ENCODE data around the gene SPPL3.

GRCh38 chr12:120831648-120832267, 72.4 kb downstream of the SPPL3 start:
- TF ChIP-seq CTCF (IDR thresholded peaks at IDR 0.05): no peak
- TF ChIP-seq ZFX (IDR thresholded peaks at IDR 0.05; ENCODE audit: borderline replicate concordance): no peak

All from 22Rv1 (cell line).